Liver (tissue), 9 donors: ENCODE data around the gene ACTL8. TPM values are rescaled to one million over a fixed set of nuclear protein-coding genes. Genes with fewer than 3 reads are reported as not detected.

ENCODE experiments used
- DNase-seq: peaks from one replicate; pipeline ENCODE4 v3.0.0-alpha.2; 2017; ENCODE audit warnings: low spot score
- H3K27ac ChIP-seq, 2 donors: one replicate each; pipeline ENCODE4 v1.7.0; 2013; ENCODE audit warnings: inconsistent platforms in 2 of 2, low read length in 2 of 2, control low read depth in 1 of 2, low read depth in 1 of 2, mild to moderate bottlenecking in 1 of 2
- H3K27me3 ChIP-seq, 4 donors: one replicate each; pipeline versions ENCODE4 v1.6.1 to v1.7.0; 2013; ENCODE audit warnings: low read length in 3 of 4, inconsistent platforms in 1 of 4, mild to moderate bottlenecking in 1 of 4, moderate library complexity in 1 of 4; ENCODE audit not compliant: control insufficient read depth in 4 of 4, insufficient read depth in 4 of 4
- H3K36me3 ChIP-seq, 4 donors: one replicate each; pipeline versions ENCODE4 v1.6.1 to v1.7.0; 2013; ENCODE audit warnings: low read length in 3 of 4, mild to moderate bottlenecking in 3 of 4, low read depth in 1 of 4, moderate library complexity in 1 of 4; ENCODE audit not compliant: control insufficient read depth in 4 of 4, insufficient read depth in 3 of 4
- H3K4me1 ChIP-seq, 4 donors: one replicate each; pipeline versions ENCODE4 v1.6.1 to v1.7.0; 2013; ENCODE audit warnings: low read length in 3 of 4, mild to moderate bottlenecking in 3 of 4, moderate library complexity in 1 of 4; ENCODE audit not compliant: control insufficient read depth in 4 of 4, insufficient read depth in 4 of 4
- H3K4me3 ChIP-seq, 3 donors: one replicate each; pipeline versions ENCODE4 v1.6.1 to v1.7.0; 2013; ENCODE audit warnings: low read length in 3 of 3, control low read depth in 1 of 3, low read depth in 1 of 3, mild to moderate bottlenecking in 1 of 3
- H3K9ac ChIP-seq, 2 donors: one replicate each; pipeline ENCODE4 v1.7.0; 2013; ENCODE audit warnings: low read length in 2 of 2, mild to moderate bottlenecking in 2 of 2, moderate library complexity in 2 of 2, control low read depth in 1 of 2, low read depth in 1 of 2
- H3K9me3 ChIP-seq, 4 donors: one replicate each; pipeline versions ENCODE4 v1.6.1 to v1.7.0; 2013; ENCODE audit warnings: low read length in 3 of 4; ENCODE audit not compliant: control insufficient read depth in 4 of 4
- ATF3 ChIP-seq: IDR thresholded peaks from 2 replicates; pipeline ENCODE4 v1.6.1; 2016; ENCODE audit warnings: antibody characterized with exemption
- EGR1 ChIP-seq, 2 donors: IDR thresholded peaks; 2 replicates each; pipeline ENCODE4 v1.6.1; 2016 to 2018; ENCODE audit warnings: antibody characterized with exemption in 2 of 2, low read depth in 2 of 2
- FOXA1 ChIP-seq: IDR thresholded peaks from 2 replicates; pipeline ENCODE4 v1.6.1; 2016; ENCODE audit warnings: antibody characterized with exemption
- FOXA2 ChIP-seq: IDR thresholded peaks from 2 replicates; pipeline ENCODE4 v1.6.1; 2016; ENCODE audit warnings: antibody characterized with exemption
- GABPA ChIP-seq, 2 donors: IDR thresholded peaks in 1 of 2; conservative IDR thresholded peaks in 1 of 2; 2 replicates each; pipeline ENCODE4 v1.6.1; 2016; ENCODE audit warnings: antibody characterized with exemption in 2 of 2, mild to moderate bottlenecking in 1 of 2, moderate library complexity in 1 of 2
- HNF4A ChIP-seq, 2 donors: conservative IDR thresholded peaks; 2 replicates each; pipeline ENCODE4 v1.6.1; 2016; ENCODE audit warnings: antibody characterized with exemption in 2 of 2, mild to moderate bottlenecking in 2 of 2
- HNF4G ChIP-seq: IDR thresholded peaks from 2 replicates; pipeline ENCODE4 v1.6.1; 2016; ENCODE audit warnings: antibody characterized with exemption
- JUND ChIP-seq, 2 donors: IDR thresholded peaks; 2 replicates each; pipeline ENCODE4 v1.6.1; 2016; ENCODE audit warnings: antibody characterized with exemption in 2 of 2
- MAX ChIP-seq: IDR thresholded peaks from 2 replicates; pipeline ENCODE4 v1.6.1; 2016; ENCODE audit warnings: antibody characterized with exemption
- NR2F2 ChIP-seq: IDR thresholded peaks from 2 replicates; pipeline ENCODE4 v1.6.1; 2016; ENCODE audit warnings: antibody characterized with exemption
- RAD21 ChIP-seq, 2 donors: IDR thresholded peaks; 2 replicates each; pipeline ENCODE4 v1.6.1; 2016; ENCODE audit warnings: antibody characterized with exemption in 2 of 2, mild to moderate bottlenecking in 2 of 2
- RXRA ChIP-seq, 2 donors: IDR thresholded peaks; 2 replicates each; pipeline ENCODE4 v1.6.1; 2017 to 2018; ENCODE audit warnings: antibody characterized with exemption in 2 of 2, mild to moderate bottlenecking in 1 of 2
- SP1 ChIP-seq: IDR thresholded peaks from 2 replicates; pipeline ENCODE4 v1.6.1; 2018; ENCODE audit warnings: antibody characterized with exemption, mild to moderate bottlenecking
- TAF1 ChIP-seq: conservative IDR thresholded peaks from 2 replicates; pipeline ENCODE4 v1.6.1; 2016; ENCODE audit warnings: antibody characterized with exemption, mild to moderate bottlenecking
- ZBTB33 ChIP-seq: IDR thresholded peaks from 2 replicates; pipeline ENCODE4 v1.6.1; 2016; ENCODE audit warnings: antibody characterized with exemption
- WGBS: extraction: QIAGEN DNeasy Blood & Tissue Kit; methylation state at CpG from one replicate; pipeline ENCODE4 v1.1.7; 2013; 5-methylcytosine and 5-hydroxymethylcytosine counted together
- polyA plus RNA-seq, 2 donors: library from polyadenylated mRNA; stranded (reverse) in 1 of 2; unstranded in 1 of 2; fragments of 200-250 nt in 1 of 2; fragments of >200 nt in 1 of 2; fragmentation: Nextera tagmentation in 1 of 2; extraction: Ambion mirVana in 1 of 2; gene quantifications; one replicate each; pipeline versions ENCODE4 v1.2.1 to v1.2.3, GENCODE V29; 2013 to 2015
- total RNA-seq, 2 donors: library from RNA; depleted of rRNA; stranded (reverse); fragments of >200 nt; gene quantifications; one replicate each; pipeline ENCODE4 v1.2.3, GENCODE V29; 2014
- donor health status: healthy.
- donor health status: healthy.
- donor health status: healthy.
- donor health status: healthy.
- donor health status: healthy.

ACTL8 gene
- total and polyA plus RNA-seq, 4 donors, result not detected

- H3K27ac ChIP-seq, result no peak overlapping the region
- no peaks in the 10 kb centered on the region for H3K4me1 ChIP-seq
- H3K27me3 ChIP-seq, result peaks cover 0 to 7% (median 0%) of the 10 kb centered on the region in 4 donors
- no peak overlapping the region for H3K9ac ChIP-seq
- H3K9me3 ChIP-seq, result peaks cover 0 to 1% (median 0%) of the 10 kb centered on the region in 4 donors
- no peak for DNase-seq
- H3K4me3 ChIP-seq, result no peak overlapping the region
- 79% methylated on average over 4 of the region's 4 CpGs for WGBS
- TF ChIP-seq RXRA (IDR thresholded peaks at IDR 0.05), result no peak
- TF ChIP-seq ZBTB33, result no peak
- TF ChIP-seq NR2F2, result peak; percentile 36
- TF ChIP-seq ATF3, result no peak
- H3K36me3 ChIP-seq, result no peaks in the 10 kb centered on the region
Measured at GRCh38 chr1:17780916-17781315, 25.8 kb downstream of the ACTL8 start.

- Histone ChIP-seq H3K4me3 (no peak overlapping the region), H3K27me3 (peaks cover 0 to 3% (median 0%) of the 10 kb centered on the region in 4 donors), H3K4me1 (no peaks in the 10 kb centered on the region), H3K9ac (no peak overlapping the region), H3K27ac (no peak overlapping the region), H3K36me3 (no peaks in the 10 kb centered on the region), H3K9me3 (peaks cover 0 to 6% (median 0%) of the 10 kb centered on the region in 4 donors)
- no peak for DNase-seq
- TF ChIP-seq TAF1, result no peak
- TF ChIP-seq JUND (IDR thresholded peaks at IDR 0.05), result no peak
- TF ChIP-seq MAX, result no peak
- TF ChIP-seq ZBTB33, result no peak
- TF ChIP-seq GABPA (IDR thresholded peaks at IDR 0.05 in 1 of 2, conservative IDR thresholded peaks at IDR 0.05 in 1 of 2), result no peak
- no peak for TF ChIP-seq FOXA2
- no peak for TF ChIP-seq SP1
- TF ChIP-seq RAD21 (IDR thresholded peaks at IDR 0.05), result no peak
- no peak for TF ChIP-seq FOXA1
- no peak for TF ChIP-seq NR2F2
- no peak for TF ChIP-seq RXRA (IDR thresholded peaks at IDR 0.05)
- no peak for TF ChIP-seq HNF4G
- TF ChIP-seq EGR1 (IDR thresholded peaks at IDR 0.05; ENCODE audit: low read depth in 2 of 2), result no peak
- no peak for TF ChIP-seq HNF4A (conservative IDR thresholded peaks at IDR 0.05)
- WGBS, result 96% methylated on average over 5 of the region's 5 CpGs
Measured at GRCh38 chr1:17789926-17790325, 34.8 kb downstream of the ACTL8 start.
